NCI-H1417 (cell line): Measurements from ENCODE around the gene DGCR6.
"Not testable (repeated sequence)": the region's sequence is repeated elsewhere in the genome, so short reads cannot be mapped to it uniquely, and the experiment has no call there.

ENCODE experiments used
- DNase-seq, 3 experiments: peaks; one replicate each; lab custom pipeline; 2025; lab: John Stamatoyannopoulos, UW

DGCR6 gene

DNA sequence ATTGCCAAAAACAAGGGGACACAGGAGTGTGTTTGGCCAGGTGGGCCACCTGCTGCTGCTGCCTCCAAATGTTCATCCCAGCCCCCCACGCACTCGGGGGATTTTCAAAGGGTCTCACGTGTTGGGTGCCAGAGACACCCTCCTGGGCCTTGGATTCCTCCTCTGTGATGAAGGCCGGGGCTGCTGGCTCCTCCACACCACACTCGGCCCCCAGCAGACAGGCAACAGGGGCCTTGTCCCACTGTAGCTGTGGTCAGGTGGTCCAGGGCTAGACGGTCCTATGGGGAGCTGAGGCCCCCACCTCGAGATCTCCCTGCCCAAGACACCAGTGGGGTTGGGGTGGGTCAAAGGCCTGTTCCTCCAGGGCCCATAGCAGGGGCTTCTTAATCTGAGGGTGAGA lies 55.1 kb downstream of the DGCR6 start:
- DNase-seq = not testable (repeated sequence)
